GM12878 (cell line): ENCODE data around the gene GAPT. TPM values are rescaled to one million over a fixed set of nuclear protein-coding genes. Genes with fewer than 3 reads are reported as not detected.

Source experiments
- ATAC-seq: fragments of 200-7000 bp; cut with Tn5 transposase; 3 replicates; pipeline ENCODE4 v1.9.1; 2020; ENCODE audit warnings: mild to moderate bottlenecking, moderate library complexity
- BruUV-seq: library from RNA; stranded (reverse); fragments of 400-500 nt; replicated peaks from 2 replicates; lab custom pipeline; 2021; lab: Mats Ljungman, UMichigan
- CTCF ChIA-PET: fragments of 300-600 bp; sonication (Branson Sonifier 250); formaldehyde crosslinking; extraction: SDS; loops from one replicate; lab custom pipeline; 2021; ENCODE audit warnings: inconsistent platforms; lab: Yijun Ruan, JAX
- POLR2A ChIA-PET: fragments of 350-600 bp; formaldehyde crosslinking; extraction: SDS; loops from one replicate; lab custom pipeline; 2021; ENCODE audit warnings: inconsistent platforms; lab: Charles Lee
- RAD21 ChIA-PET: fragments of 300-600 bp; sonication (Branson Sonifier 250); formaldehyde crosslinking; loops from one replicate; lab custom pipeline; 2023; ENCODE audit warnings: antibody characterized with exemption; ENCODE audit not compliant: unreplicated experiment; lab: Charles Lee
- SMC1A ChIA-PET: fragments of 300-600 bp; sonication (Branson Sonifier 250); formaldehyde crosslinking; loops from one replicate; lab custom pipeline; 2023; ENCODE audit not compliant: unreplicated experiment, uncharacterized antibody; lab: Charles Lee
- DNase-seq: peaks from one replicate; pipeline ENCODE4 v3.0.0-alpha.2; 2011; ENCODE audit warnings: low read depth, low spot score
- FAIRE-seq: peaks from 3 replicates; lab custom pipeline; 2011; peaks lifted over from hg19 to GRCh38; lab: Jason Lieb, UNC
- H2AFZ ChIP-seq: 2 replicates; pipeline ENCODE4 v1.6.0; 2011; ENCODE audit warnings: low read depth, low read length, control low read depth; ENCODE audit not compliant: control insufficient read depth
- H3K27ac ChIP-seq: 2 replicates; pipeline ENCODE4 v1.5.1; 2011; ENCODE audit warnings: control low read depth; ENCODE audit not compliant: control insufficient read depth, insufficient read depth
- H3K27me3 ChIP-seq, 2 experiments: replicated peaks in 1 of 2; 2 replicates each; pipeline versions ENCODE4 v1.6.0 to v1.6.1; 2011; ENCODE audit warnings: low read length in 1 of 2; ENCODE audit not compliant: control insufficient read depth in 2 of 2, insufficient read depth in 2 of 2
- H3K36me3 ChIP-seq, 2 experiments: 2 replicates each; pipeline ENCODE4 v1.5.1; 2011; ENCODE audit warnings: low read length in 1 of 2; ENCODE audit not compliant: control insufficient read depth in 2 of 2, insufficient read depth in 2 of 2
- H3K4me1 ChIP-seq: 2 replicates; pipeline ENCODE4 v1.6.1; 2011; ENCODE audit warnings: mild to moderate bottlenecking, low read length, moderate library complexity, mixed read lengths; ENCODE audit not compliant: control insufficient read depth, insufficient read depth
- H3K4me2 ChIP-seq: 2 replicates; pipeline ENCODE4 v1.6.0; 2011; ENCODE audit warnings: control low read depth; ENCODE audit not compliant: control insufficient read depth, insufficient read depth
- H3K4me3 ChIP-seq: fragments of 200-600 bp; sonication (generic); 2 replicates; pipeline ENCODE4 v1.5.1; 2016
- H3K79me2 ChIP-seq: 2 replicates; pipeline ENCODE4 v1.6.0; 2011; ENCODE audit warnings: low read length; ENCODE audit not compliant: control insufficient read depth, insufficient read depth
- H3K9ac ChIP-seq: 2 replicates; pipeline ENCODE4 v1.8.0; 2011; ENCODE audit warnings: low read length, control low read depth, mixed read lengths; ENCODE audit not compliant: control insufficient read depth, insufficient read depth
- H3K9me3 ChIP-seq: replicated peaks from 3 replicates; pipeline ENCODE4 v1.5.1; 2011; ENCODE audit warnings: mild to moderate bottlenecking, low read length; ENCODE audit not compliant: control insufficient read depth, insufficient read depth
- H4K20me1 ChIP-seq: 2 replicates; pipeline ENCODE4 v1.6.0; 2011; ENCODE audit not compliant: control insufficient read depth, insufficient read depth
- NFXL1 ChIP-seq: fragments of 450-650 bp; IDR thresholded peaks from 2 replicates; pipeline ENCODE4 v1.6.1; 2017; ENCODE audit warnings: antibody characterized with exemption, mild to moderate bottlenecking, borderline replicate concordance
- NR2F1 ChIP-seq: fragments of 450-650 bp; conservative IDR thresholded peaks from 2 replicates; pipeline ENCODE4 v1.6.1; 2017; ENCODE audit warnings: mild to moderate bottlenecking
- SMAD1 ChIP-seq: fragments of 450-650 bp; IDR thresholded peaks from 2 replicates; pipeline ENCODE4 v1.6.1; 2018; ENCODE audit warnings: mild to moderate bottlenecking, low read depth; ENCODE audit not compliant: partially characterized antibody
- SPI1 ChIP-seq: IDR thresholded peaks from 2 replicates; pipeline ENCODE4 v1.6.1; 2011; ENCODE audit warnings: low read depth, mild to moderate bottlenecking, low read length, moderate library complexity, borderline replicate concordance; ENCODE audit not compliant: insufficient read depth
- SUPT20H ChIP-seq: IDR thresholded peaks from 2 replicates; pipeline ENCODE4 v1.6.1; 2011; ENCODE audit warnings: low read depth, mild to moderate bottlenecking, low read length, moderate library complexity, borderline replicate concordance; ENCODE audit not compliant: control insufficient read depth
- TCF12 ChIP-seq: IDR thresholded peaks from 2 replicates; pipeline ENCODE4 v1.6.1; 2011; ENCODE audit warnings: low read depth, mild to moderate bottlenecking, low read length
- in situ Hi-C: fragments of 300-500 bp; cut with MboI; formaldehyde crosslinking; loops from 9 replicates; pipeline ENCODE4 v1.14.3; 2018; ENCODE audit warnings: mixed read lengths
- intact Hi-C: fragments of 100-400 bp; cut with micrococcal nuclease; formaldehyde crosslinking; loops from one replicate; pipeline ENCODE4 v1.14.2; 2022; ENCODE audit not compliant: unreplicated experiment
- microRNA-seq: library from miRNA; unstranded; fragments of <30 nt; microRNA quantifications from one replicate; pipeline ENCODE4, GENCODE V29; 2018
- polyA plus RNA-seq, 11 experiments: library from polyadenylated mRNA; depleted of rRNA in 4 of 11; unstranded in 6 of 11; stranded (reverse) in 5 of 11; fragments of >200 nt; fragmentation: Nextera tagmentation in 4 of 11; fragmentation: Illumina TruSeq in 1 of 11; extraction: Ambion mirVana in 4 of 11; extraction: Trizol in 1 of 11; gene quantifications; 1 replicate in 1 of 11; 2 replicates in 10 of 11; pipeline versions ENCODE4 v1.2.1 to v1.2.3, GENCODE V29; 2011 to 2016; ENCODE audit warnings: inconsistent platforms in 2 of 11, missing spikeins in 2 of 11, low read depth in 1 of 11
- small RNA-seq: library from RNA; depleted of rRNA; stranded (forward); fragments of <200 nt; gene quantifications from one replicate; pipeline ENCODE3, GENCODE V24; 2014
- total RNA-seq, 4 experiments: library from RNA; depleted of rRNA in 3 of 4; stranded (reverse); fragments of >200 nt in 3 of 4; fragmentation: Illumina TruSeq in 1 of 4; extraction: Trizol in 1 of 4; gene quantifications; 2 replicates each; pipeline versions ENCODE4 v1.2.1 to v1.2.3, GENCODE V29; 2013 to 2021

The GAPT gene
- total and polyA plus RNA-seq, 10 of the 15 experiments (the other 5 are each of a cell fraction or from before 2014, with no cell fraction given): 0.15 to 0.96 (median 0.57) TPM; not detected in 2

- no TSS peak for BruUV-seq
- CTCF ChIA-PET: interaction anchor here (1.5 kb wide), 1 partner anchor 47 kb away, joined by 3 read pairs; no protein-coding TSS in a partner anchor
- H3K36me3 ChIP-seq: no peaks in the 10 kb centered on the region
- H3K79me2 ChIP-seq: no peaks in the 10 kb centered on the region
- H3K4me3 ChIP-seq: no peak overlapping the region
- H4K20me1 ChIP-seq: no peaks in the 10 kb centered on the region
- TF ChIP-seq SMAD1 (no peak), SPI1 (peak; percentile 31; the same call in 1 of the 2 replicates), SUPT20H (no peak), NFXL1 (no peak), TCF12 (no peak), NR2F1 (peak; percentile 61; the same call in 1 of the 2 replicates)
- ATAC-seq: peak; percentile 57
- H3K9ac ChIP-seq: no peak overlapping the region
- in situ Hi-C loops: no loop called here
- no peak overlapping the region for H3K27ac ChIP-seq
- no peak for DNase-seq
- no peak overlapping the region for H3K4me2 ChIP-seq
- FAIRE-seq: no peak
- no peaks in the 10 kb centered on the region for H3K9me3 ChIP-seq
- H3K27me3 ChIP-seq: no peaks in the 10 kb centered on the region
- intact Hi-C loops: loop anchor here (5.0 kb wide), 1 partner anchor 36 kb away; the partner anchor contains the start of gene RAB3C
- SMC1A ChIA-PET: no interaction called here
- no peaks in the 10 kb centered on the region for H3K4me1 ChIP-seq
- POLR2A ChIA-PET: no interaction called here
- RAD21 ChIA-PET: no interaction called here
- H2AFZ ChIP-seq: no peak overlapping the region
Observed at GRCh38 chr5:58545912-58546311, 54.7 kb downstream of the GAPT start.

Small RNA genes within 50 kb of the gene (microRNA-seq; reads per million reads assigned to microRNA genes)
- not detected for gene MIR548AE2

Small RNA genes within 50 kb of the gene (small RNA-seq; reads per million reads assigned to genes)
- gene MIR548AE2: not detected

Other genes starting within 250 kb of the GAPT start
- 0.38 and 0.73 TPM in 2 replicates for gene PLK2, start 31.3 kb upstream of the GAPT start, total RNA-seq (2014; rRNA removed)
- 0.46 and 0.63 TPM in 2 replicates for gene PLK2, start 31.3 kb upstream of the GAPT start, total RNA-seq (2014; rRNA removed; fragmentation: Illumina TruSeq; extraction: Trizol)
- gene PLK2, start 31.3 kb upstream of the GAPT start, total RNA-seq (2021): 0.56 and 0.69 TPM in 2 replicates
- gene PLK2, start 31.3 kb upstream of the GAPT start, polyA plus RNA-seq (2011; rRNA removed): 3.9 and 6.3 TPM in 2 replicates
- 0.27 and 0.34 TPM in 2 replicates for gene PLK2, start 31.3 kb upstream of the GAPT start, polyA plus RNA-seq (2014; fragmentation: Illumina TruSeq; extraction: Trizol)
- under 1 TPM; 0.07 to 0.16 TPM for gene PLK2, start 31.3 kb upstream of the GAPT start, polyA plus RNA-seq (2014; fragmentation: Nextera tagmentation; extraction: Ambion mirVana)
- 0.04 and 0.35 TPM in 2 replicates for gene PLK2, start 31.3 kb upstream of the GAPT start, polyA plus RNA-seq (2014; rRNA removed)
- 1 to 10 TPM in 1 of 2 experiments, under 1 TPM in 1; 0.47 to 1.0 TPM for gene PLK2, start 31.3 kb upstream of the GAPT start, polyA plus RNA-seq (2016; fragmentation: Nextera tagmentation; extraction: Ambion mirVana)
- not detected in 2 replicates for gene RAB3C, start 91.6 kb downstream of the GAPT start, total RNA-seq (2014; rRNA removed)
- not detected in 2 replicates for gene RAB3C, start 91.6 kb downstream of the GAPT start, total RNA-seq (2014; rRNA removed; fragmentation: Illumina TruSeq; extraction: Trizol)
- not detected in 2 replicates for gene RAB3C, start 91.6 kb downstream of the GAPT start, total RNA-seq (2021)
- not detected in 2 replicates for gene RAB3C, start 91.6 kb downstream of the GAPT start, polyA plus RNA-seq (2011; rRNA removed)
- gene RAB3C, start 91.6 kb downstream of the GAPT start, polyA plus RNA-seq (2014; fragmentation: Illumina TruSeq; extraction: Trizol): not detected in 2 replicates
- gene RAB3C, start 91.6 kb downstream of the GAPT start, polyA plus RNA-seq (2014; fragmentation: Nextera tagmentation; extraction: Ambion mirVana): not detected
- gene RAB3C, start 91.6 kb downstream of the GAPT start, polyA plus RNA-seq (2014; rRNA removed): not detected in 2 replicates
- gene RAB3C, start 91.6 kb downstream of the GAPT start, polyA plus RNA-seq (2016; fragmentation: Nextera tagmentation; extraction: Ambion mirVana): not detected